ENCODE results near the gene MTUS2. TPM values are rescaled to one million over a fixed set of nuclear protein-coding genes. Genes with fewer than 3 reads are reported as not detected.

MTUS2 gene
- total and polyA plus RNA-seq, 2 experiments from 2014 or later: 0.27 to 0.38 TPM

DNA sequence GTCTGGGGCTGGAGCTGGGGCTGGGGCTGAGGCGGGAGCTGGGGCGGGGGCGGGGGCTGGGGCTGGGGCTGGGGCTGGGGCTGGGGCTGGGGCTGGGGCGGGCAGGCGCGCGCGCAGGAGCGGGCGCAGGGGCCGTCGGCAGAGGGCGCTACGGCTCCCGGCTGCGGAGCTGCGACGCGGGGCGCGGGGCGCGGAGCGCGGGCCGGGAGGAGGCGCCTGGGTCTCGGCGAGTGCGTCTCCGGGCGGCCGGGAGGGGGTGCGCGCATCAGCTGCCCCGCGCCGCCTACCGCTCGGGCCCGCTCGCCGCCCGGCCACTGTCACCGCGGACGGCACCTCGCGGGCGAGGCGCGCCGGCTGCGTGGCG lies 422 bp upstream of the MTUS2 start:
- TF ChIP-seq ZNF462 (CRISPR knock-in tag; IDR thresholded peaks at IDR 0.05) (no peak), CTCF (conservative IDR thresholded peaks at IDR 0.05; ENCODE audit: low read depth in 2 of 2) (peak in 1 of 2 experiments; percentile 64; a peak in 2 of 4 replicates)

GRCh38 chr13:28822151-28822550 lies 2.0 kb downstream of the MTUS2 start:
- Histone ChIP-seq H3K36me3 (ENCODE audit: insufficient read depth) (no peaks in the 10 kb centered on the region), H3K9me2 (ENCODE audit: insufficient read depth) (no peaks in the 10 kb centered on the region; the same call in 1 of the 2 replicates), H2AFZ (no peak overlapping the region), H4K20me1 (replicated peaks; ENCODE audit: insufficient read depth) (no peaks in the 10 kb centered on the region), H3K4me3 (no peak overlapping the region), H3K79me2 (replicated peaks; ENCODE audit: insufficient read depth) (no peaks in the 10 kb centered on the region), H3K27me3 (ENCODE audit: insufficient read depth) (peaks cover 73% of the 10 kb centered on the region), H3K4me2 (no peak overlapping the region), H3F3A (replicated peaks; ENCODE audit: low read depth) (0 out of 2 replicates have a peak, but pooled peaks cover 3% of the 10 kb centered on the region), H3K27ac (ENCODE audit: low read depth) (no peak overlapping the region), H3K4me1 (ENCODE audit: insufficient read depth) (peaks cover 4% of the 10 kb centered on the region; the same call in 1 of the 2 replicates)
- H3K27ac Mint-ChIP-seq: no peak overlapping the region
- no peak overlapping the region for H3K4me3 Mint-ChIP-seq
- H3K4me1 Mint-ChIP-seq: peaks cover 5% of the 10 kb centered on the region
- DNase-seq (ENCODE audit: low spot score): no peak
- H3K9me3 Mint-ChIP-seq: peaks cover 13% of the 10 kb centered on the region; the same call in 2 of the 3 replicates
- H3K27me3 Mint-ChIP-seq (ENCODE audit: insufficient read depth, low read depth, poor library complexity): peaks cover 51% of the 10 kb centered on the region
- no peaks in the 10 kb centered on the region; the same call in 2 of the 3 replicates for H3K36me3 Mint-ChIP-seq (ENCODE audit: low read depth)
- no peak for ATAC-seq
- TF ChIP-seq EZH2 (IDR thresholded peaks at IDR 0.05; ENCODE audit: low read depth, unreplicated experiment): no peak
- no peak for TF ChIP-seq POLR2AphosphoS5 (IDR thresholded peaks at IDR 0.05; ENCODE audit: low read depth)
- TF ChIP-seq ETS1 (IDR thresholded peaks at IDR 0.05): no peak
- no peak for TF ChIP-seq ZNF114 (CRISPR knock-in tag; IDR thresholded peaks at IDR 0.05)

More for the DNA sequence above, 422 bp upstream of the MTUS2 start:
- Histone ChIP-seq H3K27ac (ENCODE audit: low read depth) (no peak overlapping the region), H3F3A (replicated peaks; ENCODE audit: low read depth) (0 out of 2 replicates have a peak, but pooled peaks cover 3% of the 10 kb centered on the region), H3K79me2 (replicated peaks; ENCODE audit: insufficient read depth) (no peaks in the 10 kb centered on the region), H3K4me3 (peak overlapping the region; percentile 68), H2AFZ (no peak overlapping the region; the same call in 1 of the 2 replicates), H3K9me2 (ENCODE audit: insufficient read depth) (no peaks in the 10 kb centered on the region; the same call in 1 of the 2 replicates), H3K4me1 (ENCODE audit: insufficient read depth) (peaks cover 4% of the 10 kb centered on the region; the same call in 1 of the 2 replicates), H4K20me1 (replicated peaks; ENCODE audit: insufficient read depth) (no peaks in the 10 kb centered on the region), H3K36me3 (ENCODE audit: insufficient read depth) (no peaks in the 10 kb centered on the region), H3K27me3 (ENCODE audit: insufficient read depth) (peaks cover 71% of the 10 kb centered on the region), H3K4me2 (peak overlapping the region; percentile 76; the same call in 1 of the 2 replicates)
- H3K27me3 Mint-ChIP-seq (ENCODE audit: insufficient read depth, low read depth, poor library complexity): peaks cover 49% of the 10 kb centered on the region
- peaks cover 5% of the 10 kb centered on the region for H3K4me1 Mint-ChIP-seq
- DNase-seq (ENCODE audit: low spot score): peak; percentile 86
- peaks cover 9% of the 10 kb centered on the region; the same call in 2 of the 3 replicates for H3K9me3 Mint-ChIP-seq
- peaks cover 5% of the 10 kb centered on the region; the same call in 1 of the 3 replicates for H3K36me3 Mint-ChIP-seq (ENCODE audit: low read depth)
- no peak overlapping the region for H3K27ac Mint-ChIP-seq
- ATAC-seq: peak; percentile 72
- peak overlapping the region; percentile 69; the same call in 2 of the 3 replicates for H3K4me3 Mint-ChIP-seq
